GM23338 (cell line): ENCODE results near the gene DDB1. TPM values are rescaled to one million over a fixed set of nuclear protein-coding genes. Genes with fewer than 3 reads are reported as not detected.
"Not testable (repeated sequence)": the region's sequence is repeated elsewhere in the genome, so short reads cannot be mapped to it uniquely, and the experiment has no call there.

Source experiments
- ATAC-seq: fragments of 200-7000 bp; cut with Tn5 transposase; 3 replicates; pipeline ENCODE4 v1.9.1; 2020
- DNase-seq: peaks from one replicate; pipeline ENCODE4 v3.0.0-alpha.2; 2015; ENCODE audit warnings: low spot score
- H2AFZ ChIP-seq: fragments of 200-600 bp; sonication (generic); 2 replicates; pipeline ENCODE4 v1.8.0; 2016; ENCODE audit warnings: antibody characterized with exemption, mild to moderate bottlenecking, moderate library complexity
- H3F3A ChIP-seq: fragments of 200-600 bp; sonication (generic); replicated peaks from 2 replicates; pipeline ENCODE4 v1.8.0; 2017; ENCODE audit warnings: antibody characterized with exemption, mixed run types, low read depth
- H3K27ac ChIP-seq: fragments of 200-600 bp; sonication (generic); 2 replicates; pipeline ENCODE4 v1.6.1; 2016; ENCODE audit warnings: low read depth
- H3K27me3 ChIP-seq: fragments of 200-600 bp; sonication (generic); 2 replicates; pipeline ENCODE4 v1.8.0; 2016; ENCODE audit warnings: mild to moderate bottlenecking, mixed run types, moderate library complexity; ENCODE audit not compliant: insufficient read depth
- H3K36me3 ChIP-seq: fragments of 200-600 bp; sonication (generic); 2 replicates; pipeline ENCODE4 v1.8.0; 2016; ENCODE audit warnings: mild to moderate bottlenecking; ENCODE audit not compliant: insufficient read depth
- H3K4me1 ChIP-seq: fragments of 200-600 bp; sonication (generic); 2 replicates; pipeline ENCODE4 v1.8.0; 2016; ENCODE audit warnings: mild to moderate bottlenecking, moderate library complexity; ENCODE audit not compliant: insufficient read depth
- H3K4me2 ChIP-seq: fragments of 200-600 bp; sonication (generic); 2 replicates; pipeline ENCODE4 v1.7.1; 2017; ENCODE audit warnings: mixed run types
- H3K4me3 ChIP-seq: fragments of 200-600 bp; sonication (generic); 2 replicates; pipeline ENCODE4 v1.6.1; 2016; ENCODE audit warnings: mixed run types
- H3K79me2 ChIP-seq: fragments of 200-600 bp; sonication (generic); replicated peaks from 2 replicates; pipeline ENCODE4 v1.8.0; 2017; ENCODE audit warnings: mild to moderate bottlenecking; ENCODE audit not compliant: insufficient read depth
- H3K9me2 ChIP-seq: fragments of 200-600 bp; sonication (generic); 2 replicates; pipeline ENCODE4 v1.8.0; 2017; ENCODE audit not compliant: insufficient read depth
- H4K20me1 ChIP-seq: fragments of 200-600 bp; sonication (generic); replicated peaks from 2 replicates; pipeline ENCODE4 v1.8.0; 2017; ENCODE audit warnings: mild to moderate bottlenecking; ENCODE audit not compliant: insufficient read depth
- H3K27ac Mint-ChIP-seq: 2 replicates; pipeline ENCODE4 v1.8.0; 2020; ENCODE audit warnings: inconsistent platforms, mild to moderate bottlenecking, moderate library complexity, mixed read lengths
- H3K27me3 Mint-ChIP-seq: 3 replicates; pipeline ENCODE4 v1.8.0; 2022; ENCODE audit warnings: low read depth, mild to moderate bottlenecking, moderate library complexity, mixed read lengths, inconsistent platforms; ENCODE audit not compliant: insufficient read depth, poor library complexity
- H3K36me3 Mint-ChIP-seq: 3 replicates; pipeline ENCODE4 v1.8.0; 2021; ENCODE audit warnings: low read depth, mild to moderate bottlenecking, inconsistent platforms, moderate library complexity, mixed read lengths
- H3K4me1 Mint-ChIP-seq: 3 replicates; pipeline ENCODE4 v1.8.0; 2020; ENCODE audit warnings: mild to moderate bottlenecking, inconsistent platforms, mixed read lengths
- H3K4me3 Mint-ChIP-seq: 3 replicates; pipeline ENCODE4 v1.8.0; 2021; ENCODE audit warnings: moderate library complexity, mild to moderate bottlenecking, inconsistent platforms, mixed read lengths
- H3K9me3 Mint-ChIP-seq: 3 replicates; pipeline ENCODE4 v1.8.0; 2020; ENCODE audit warnings: moderate library complexity, mild to moderate bottlenecking, inconsistent platforms, mixed read lengths
- CREB1 ChIP-seq: fragments of 250-450 bp; sonication (Bioruptor Pico); IDR thresholded peaks from 2 replicates; pipeline ENCODE4 v1.5.0; 2020; ENCODE audit warnings: low read depth, mild to moderate bottlenecking, moderate library complexity
- CTCF ChIP-seq, 2 experiments: fragments of 200-600 bp in 1 of 2; sonication (generic) in 1 of 2; conservative IDR thresholded peaks; 2 replicates each; pipeline versions ENCODE4 v1.5.1 to v1.6.1; 2016 to 2017; ENCODE audit warnings: antibody characterized with exemption in 2 of 2, low read depth in 2 of 2, mild to moderate bottlenecking in 2 of 2, moderate library complexity in 1 of 2
- EZH2 ChIP-seq: fragments of 200-600 bp; sonication (generic); IDR thresholded peaks from one replicate; pipeline ENCODE4 v1.8.0; 2017; ENCODE audit warnings: antibody characterized with exemption, mild to moderate bottlenecking, low read depth; ENCODE audit not compliant: unreplicated experiment
- EZH2phosphoT487 ChIP-seq: fragments of 200-600 bp; sonication (generic); IDR thresholded peaks from one replicate; pipeline ENCODE4 v1.8.1; 2018; ENCODE audit warnings: antibody characterized with exemption; ENCODE audit not compliant: unreplicated experiment
- NANOG ChIP-seq: IDR thresholded peaks from 2 replicates; pipeline ENCODE4 v1.6.1; 2016; ENCODE audit warnings: antibody characterized with exemption, borderline replicate concordance
- POLR2AphosphoS5 ChIP-seq: IDR thresholded peaks from 2 replicates; pipeline ENCODE4 v1.6.1; 2016; ENCODE audit warnings: antibody characterized with exemption, low read depth
- REST ChIP-seq: IDR thresholded peaks from one replicate; pipeline ENCODE4 v1.6.1; 2018; ENCODE audit warnings: antibody characterized with exemption; ENCODE audit not compliant: unreplicated experiment
- STAT1 ChIP-seq: IDR thresholded peaks from one replicate; pipeline ENCODE4 v1.6.1; 2016; ENCODE audit warnings: antibody characterized with exemption; ENCODE audit not compliant: unreplicated experiment
- ZNF114 ChIP-seq: fragments of 250-450 bp; sonication (Bioruptor Pico); IDR thresholded peaks from 2 replicates; pipeline ENCODE4 v1.5.0; 2020; ENCODE audit warnings: mild to moderate bottlenecking, moderate library complexity
- ZNF462 ChIP-seq: fragments of 250-450 bp; sonication (Bioruptor Pico); IDR thresholded peaks from 2 replicates; pipeline ENCODE4 v1.5.0; 2020; ENCODE audit warnings: mild to moderate bottlenecking, moderate library complexity
- polyA plus RNA-seq: library from polyadenylated mRNA; unstranded; fragments of >200 nt; fragmentation: Nextera tagmentation; extraction: Ambion mirVana; gene quantifications from 2 replicates; pipeline ENCODE4 v1.2.1, GENCODE V29; 2016
- total RNA-seq: library from RNA; depleted of rRNA; stranded (reverse); fragments of >200 nt; shearing (Covaris generic); gene quantifications from 2 replicates; pipeline ENCODE4 v1.2.3, GENCODE V29; 2014

The DDB1 gene
- total and polyA plus RNA-seq, 2 experiments from 2014 or later: 102 to 282 TPM

- peaks cover 2% of the 10 kb centered on the region for H3K27me3 Mint-ChIP-seq
- peaks cover 5% of the 10 kb centered on the region; the same call in 1 of the 3 replicates for H3K36me3 Mint-ChIP-seq
- no peak overlapping the region for H3K4me3 Mint-ChIP-seq
- H3K4me1 Mint-ChIP-seq: no peaks in the 10 kb centered on the region; the same call in 2 of the 3 replicates
- no peaks in the 10 kb centered on the region for H4K20me1 ChIP-seq
- H3K9me2 ChIP-seq: no peaks in the 10 kb centered on the region
- no peaks in the 10 kb centered on the region for H3F3A ChIP-seq
- no peaks in the 10 kb centered on the region for H3K36me3 ChIP-seq
- ATAC-seq: peak; percentile 95
- H2AFZ ChIP-seq: no peak overlapping the region
- no peaks in the 10 kb centered on the region for H3K79me2 ChIP-seq
- H3K27me3 ChIP-seq: no peaks in the 10 kb centered on the region
- H3K4me1 ChIP-seq: no peaks in the 10 kb centered on the region
- H3K4me2 ChIP-seq: no peak overlapping the region
- H3K4me3 ChIP-seq: no peak overlapping the region
- TF ChIP-seq ZNF114 (CRISPR knock-in tag) (no peak), POLR2AphosphoS5 (no peak), CREB1 (CRISPR knock-in tag) (no peak), CTCF (conservative IDR thresholded peaks at IDR 0.05; ENCODE audit: low read depth in 2 of 2) (peak; percentile 76 to 96), NANOG (no peak), ZNF462 (CRISPR knock-in tag) (peak; percentile 64), REST (no peak), EZH2phosphoT487 (no peak), EZH2 (no peak), STAT1 (no peak)
- no peaks in the 10 kb centered on the region for H3K9me3 Mint-ChIP-seq
- H3K27ac Mint-ChIP-seq: no peak overlapping the region
- H3K27ac ChIP-seq: no peak overlapping the region
- DNase-seq: peak; percentile 87
Observed at GRCh38 chr11:61254403-61255025, 78.4 kb downstream of the DDB1 start.

DNA sequence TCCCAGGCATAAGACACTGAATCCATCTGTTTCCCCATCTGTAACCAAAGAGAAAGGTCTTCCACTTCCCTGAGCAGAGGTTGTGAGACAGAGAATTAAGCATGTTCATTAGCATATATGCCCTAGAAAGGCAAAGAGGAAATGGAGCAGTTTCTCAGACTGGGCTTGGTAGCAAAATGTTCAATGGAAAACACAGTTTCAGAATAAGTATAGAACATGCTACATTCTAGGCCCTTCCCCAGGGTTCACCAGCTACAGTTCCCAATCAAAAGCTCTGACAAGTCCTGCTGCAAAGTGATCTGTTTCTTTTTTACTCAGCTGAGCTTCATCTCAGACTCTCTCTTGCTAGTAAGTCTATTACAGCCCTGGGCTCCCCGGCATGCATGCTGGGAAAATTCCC, 80.6 kb downstream of the DDB1 start:
- H3K4me3 ChIP-seq, H3K79me2 ChIP-seq, H3K36me3 ChIP-seq, H3K27ac ChIP-seq, H3K9me3 Mint-ChIP-seq, H4K20me1 ChIP-seq, H3F3A ChIP-seq, H3K4me1 ChIP-seq, H3K36me3 Mint-ChIP-seq, H3K4me2 ChIP-seq, H2AFZ ChIP-seq, ATAC-seq, H3K27ac Mint-ChIP-seq, H3K4me1 Mint-ChIP-seq, H3K4me3 Mint-ChIP-seq, DNase-seq, H3K9me2 ChIP-seq, H3K27me3 ChIP-seq, H3K27me3 Mint-ChIP-seq: not testable (repeated sequence)
